ENCODE results near the gene ARHGAP27.

Gene ARHGAP27

DNA sequence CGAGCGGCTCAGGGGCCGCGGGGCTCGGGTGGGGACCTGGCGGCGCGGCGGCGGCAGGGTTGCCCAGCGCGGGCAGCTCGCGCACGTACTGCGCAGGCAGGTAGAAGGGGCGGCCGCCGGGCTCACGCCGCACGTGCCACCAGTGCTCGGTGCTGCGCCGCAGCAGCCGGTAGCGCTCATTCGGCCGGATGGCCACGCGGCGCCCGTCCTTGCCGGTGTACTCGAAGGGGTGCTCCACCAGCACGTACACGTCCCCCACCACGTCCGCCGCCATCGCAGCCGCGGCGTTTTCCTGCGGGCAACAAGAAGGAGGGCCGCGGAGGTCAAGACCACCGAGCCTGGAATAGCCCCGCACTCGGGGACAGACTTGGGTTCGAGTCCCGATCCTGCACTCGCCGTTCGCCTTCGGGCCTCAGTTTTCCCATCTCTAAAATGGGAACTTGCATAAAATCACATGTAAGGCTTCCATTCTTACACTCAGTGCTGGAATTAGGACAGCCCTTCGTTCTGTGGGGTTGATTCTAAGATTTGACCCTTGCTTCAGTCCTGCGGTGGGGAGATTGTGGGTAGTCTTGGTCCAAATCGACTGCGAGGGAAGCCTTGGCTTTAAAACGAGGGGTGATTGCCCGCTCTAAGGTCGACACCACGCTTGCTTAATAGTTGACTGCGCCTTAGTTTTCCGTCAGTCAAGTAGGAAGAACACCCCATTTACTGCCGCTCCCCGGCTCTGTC lies 2.5 kb downstream of the ARHGAP27 start:
- no peak for DNase-seq (ENCODE audit: low spot score)

- DNase-seq (ENCODE audit: low spot score), result no peak
These were observed 3.2 kb downstream of the ARHGAP27 start for GRCh38 chr17:45429339-45430005.

- no peak for DNase-seq (ENCODE audit: low spot score)
These were observed 3.7 kb downstream of the ARHGAP27 start for GRCh38 chr17:45428931-45429338.

DNA sequence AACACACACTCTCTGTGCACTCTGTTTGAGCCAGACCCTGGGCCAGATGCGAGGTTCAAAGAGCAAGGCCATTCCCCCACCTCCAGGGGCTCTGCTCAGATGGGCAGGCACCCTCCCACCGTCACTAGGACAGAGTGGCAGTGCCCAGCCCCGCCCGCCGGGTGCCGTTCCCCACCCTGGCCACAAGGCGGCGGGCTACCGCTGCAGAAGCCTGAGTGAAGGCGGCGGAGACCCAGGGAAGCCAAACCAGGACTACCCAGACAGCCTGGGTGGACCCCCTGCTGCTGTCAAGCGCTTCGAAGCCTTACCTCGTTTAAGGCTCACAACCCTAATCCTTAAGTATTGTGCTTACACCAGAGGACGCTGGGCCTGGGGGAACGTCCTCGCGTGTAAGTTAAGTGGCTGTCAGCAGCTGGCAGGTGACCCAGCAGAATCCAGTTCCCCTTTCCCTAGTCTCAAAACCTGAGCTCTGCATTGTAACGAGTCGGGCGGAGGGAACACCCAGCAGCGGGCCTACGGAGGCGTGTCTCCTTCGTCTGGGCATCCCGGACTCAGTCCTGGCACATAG lies 4.5 kb downstream of the ARHGAP27 start:
- DNase-seq (ENCODE audit: low spot score), result peak; percentile 87

DNA sequence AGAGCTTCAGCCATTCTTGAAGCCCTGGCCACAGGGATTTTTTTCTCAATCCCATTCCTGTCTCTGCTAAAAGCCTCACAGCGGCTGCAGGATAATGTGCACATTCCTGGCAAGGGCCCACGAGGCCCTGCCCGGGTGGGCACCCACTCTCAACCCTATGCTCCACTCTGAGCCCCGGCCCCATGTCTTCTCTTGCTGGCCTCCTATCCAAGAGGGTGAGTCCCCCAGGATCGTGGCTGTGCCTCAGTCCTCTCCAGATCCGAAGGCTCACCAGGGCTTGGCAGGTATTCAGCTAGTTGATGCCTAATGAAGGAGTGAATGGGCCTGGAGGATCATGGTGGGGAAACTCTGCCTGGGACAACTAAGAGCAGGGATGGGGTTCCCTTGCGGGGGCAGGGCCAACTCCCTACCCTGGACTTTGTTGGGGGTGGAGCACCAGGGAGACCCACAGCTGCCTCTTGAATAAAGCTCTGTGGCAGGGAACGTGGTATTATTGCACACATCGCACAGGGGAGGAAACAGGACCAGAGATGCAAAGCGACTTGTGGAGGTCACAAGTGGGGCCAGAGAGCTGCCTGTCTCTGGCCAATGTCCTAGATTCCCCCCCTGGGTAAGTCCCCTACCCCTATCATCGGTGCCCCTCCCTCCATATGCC lies 5.4 kb downstream of the ARHGAP27 start:
- DNase-seq (ENCODE audit: low spot score), result no peak

DNA sequence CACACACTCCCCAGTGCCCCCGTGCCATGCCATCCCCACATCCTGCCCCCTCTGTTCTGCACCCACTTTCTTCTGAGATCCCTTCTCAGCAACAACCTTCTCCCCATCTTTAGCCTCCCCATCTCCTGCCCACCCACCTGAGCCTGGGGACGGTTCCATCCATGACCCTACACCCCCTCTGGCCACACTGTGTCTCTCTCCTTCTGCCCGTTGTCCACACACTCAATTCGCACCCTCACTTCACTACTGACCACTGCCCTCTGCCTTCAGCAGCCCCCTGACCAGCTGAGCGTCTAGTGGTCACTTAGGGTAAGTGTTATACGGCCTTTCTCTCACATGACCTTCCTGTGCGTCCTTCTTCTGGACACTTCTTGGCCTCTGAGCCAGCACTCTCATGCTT lies 6.1 kb downstream of the ARHGAP27 start:
- no peak for DNase-seq (ENCODE audit: low spot score)

- DNase-seq (ENCODE audit: low spot score), result no peak
These were observed 6.7 kb downstream of the ARHGAP27 start for GRCh38 chr17:45425984-45426413.

- peak; percentile 76 for DNase-seq (ENCODE audit: low spot score)
These were observed 7.3 kb downstream of the ARHGAP27 start for GRCh38 chr17:45425125-45425983.

GRCh38 chr17:45424769-45425124 lies 7.9 kb downstream of the ARHGAP27 start:
- no peak for DNase-seq (ENCODE audit: low spot score)

DNA sequence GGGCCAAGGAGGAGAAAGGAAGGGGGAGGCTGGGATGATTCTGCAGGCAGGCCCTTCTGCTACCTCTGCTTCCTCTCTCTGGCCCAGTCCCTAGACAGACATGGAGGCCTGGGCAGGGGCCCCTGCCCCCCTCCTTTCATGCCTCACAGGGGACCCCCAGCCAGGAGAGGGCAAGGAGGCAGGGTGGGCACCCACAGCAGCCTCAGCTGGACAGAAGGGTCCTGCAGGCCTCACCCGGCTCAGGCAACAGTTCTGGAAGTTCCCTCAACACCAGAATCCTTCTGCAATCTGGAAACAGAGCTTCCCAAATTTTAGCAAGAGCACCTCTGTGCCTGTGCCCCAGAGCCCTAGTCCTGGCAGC lies 8.7 kb downstream of the ARHGAP27 start:
- DNase-seq (ENCODE audit: low spot score), result no peak

DNA sequence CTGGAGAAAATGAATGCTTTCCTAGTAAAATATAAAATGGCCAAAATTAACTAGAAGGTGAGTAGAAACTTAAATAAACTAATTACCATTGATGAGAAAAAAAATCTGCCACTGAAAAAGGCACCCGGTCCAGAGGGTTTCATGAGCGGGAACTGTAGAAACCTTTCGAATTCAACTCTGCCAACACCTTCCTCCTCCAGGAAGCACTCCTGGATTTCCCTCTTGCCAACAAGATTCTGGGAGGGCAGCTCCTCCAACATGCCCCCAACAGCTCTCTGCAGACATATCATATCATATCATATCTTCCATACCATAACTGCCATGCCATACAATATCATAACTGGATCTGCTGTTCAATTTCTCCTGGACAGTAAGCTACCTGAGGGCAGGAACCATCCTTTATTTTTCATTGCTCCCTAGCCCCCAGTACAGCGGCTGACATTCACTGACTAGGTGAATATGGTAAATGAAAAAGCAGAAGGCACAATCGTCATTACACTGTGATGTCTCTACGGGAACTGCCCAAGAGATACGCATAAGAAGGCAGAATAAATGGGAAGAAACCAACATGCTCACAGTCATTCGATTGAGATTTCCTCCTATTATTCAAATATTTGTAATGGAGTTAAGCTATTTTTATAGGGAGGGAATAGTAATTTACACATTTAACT lies 9.2 kb downstream of the ARHGAP27 start:
- DNase-seq (ENCODE audit: low spot score), result no peak

GRCh38 chr17:45414990-45415881 lies 17.4 kb downstream of the ARHGAP27 start:
- no peak for DNase-seq (ENCODE audit: low spot score)

DNA sequence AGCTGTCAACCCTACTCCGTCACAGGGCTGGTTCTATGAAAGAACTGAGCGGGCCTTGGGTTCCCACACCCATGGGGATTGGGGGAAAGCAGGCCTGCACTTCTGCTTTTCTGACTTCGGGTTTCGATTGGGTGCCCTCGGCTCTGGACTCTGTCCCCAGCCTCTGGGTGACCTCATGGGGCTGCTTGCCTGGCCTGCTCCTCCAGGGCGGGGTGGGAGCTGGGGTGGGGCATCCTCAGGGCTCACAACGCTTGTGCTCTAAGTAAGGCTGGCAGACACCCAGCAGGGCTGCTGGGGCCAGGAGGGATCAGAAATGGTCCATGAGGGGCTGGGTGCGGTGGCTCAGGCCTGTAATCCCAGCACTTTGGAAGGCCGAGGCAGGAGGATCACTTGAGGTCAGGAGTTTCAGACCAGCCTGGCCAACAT lies 19.2 kb downstream of the ARHGAP27 start:
- DNase-seq (ENCODE audit: low spot score), result no peak

GRCh38 chr17:45411348-45412105 lies 21.1 kb downstream of the ARHGAP27 start:
- no peak for DNase-seq (ENCODE audit: low spot score)

DNA sequence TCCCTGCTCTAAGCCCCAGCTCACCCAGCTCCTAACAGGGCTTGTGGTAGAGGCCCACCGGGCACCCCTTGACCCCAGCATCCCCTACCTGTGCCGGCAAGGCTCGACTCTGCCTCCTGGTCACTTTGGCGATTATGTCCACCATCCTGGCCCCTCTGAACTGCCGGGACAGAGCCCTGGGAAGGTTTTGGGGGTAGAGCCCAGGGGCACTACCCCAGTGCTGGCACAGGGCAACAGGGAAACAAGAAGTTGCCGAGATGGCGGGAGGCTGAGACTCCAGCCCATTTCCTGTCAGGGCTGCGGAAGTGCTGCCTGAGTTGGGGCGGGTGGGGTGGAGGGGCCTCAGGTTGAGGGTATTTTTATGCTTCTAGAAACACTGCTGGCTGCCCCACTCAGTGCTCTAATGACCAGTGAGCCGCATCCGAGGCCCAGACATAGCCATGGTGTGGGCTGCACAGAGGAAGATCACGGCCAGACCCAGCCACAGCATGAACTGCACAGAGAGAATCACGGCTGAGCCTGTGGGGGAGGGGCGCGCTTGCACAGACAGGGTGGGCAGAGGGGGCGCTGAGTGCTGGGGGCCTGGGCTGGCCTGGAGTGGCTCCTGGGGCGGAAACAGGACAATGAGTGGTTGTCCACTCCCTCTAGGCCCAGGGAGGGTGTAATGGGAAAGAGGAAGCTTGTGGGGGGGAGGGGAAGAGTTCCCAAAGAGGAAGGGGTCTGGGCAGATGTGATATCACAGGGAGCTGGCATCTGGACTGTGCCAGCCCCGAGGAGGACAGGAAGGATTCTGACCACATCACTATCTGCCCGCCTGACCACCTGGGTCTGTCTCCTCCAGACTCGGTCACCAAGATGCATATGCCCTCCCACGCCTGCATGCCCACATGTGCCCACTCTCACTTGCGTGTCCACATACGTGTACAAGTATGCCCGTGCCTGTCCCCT lies 22.3 kb downstream of the ARHGAP27 start:
- no peak for DNase-seq (ENCODE audit: low spot score)

DNA sequence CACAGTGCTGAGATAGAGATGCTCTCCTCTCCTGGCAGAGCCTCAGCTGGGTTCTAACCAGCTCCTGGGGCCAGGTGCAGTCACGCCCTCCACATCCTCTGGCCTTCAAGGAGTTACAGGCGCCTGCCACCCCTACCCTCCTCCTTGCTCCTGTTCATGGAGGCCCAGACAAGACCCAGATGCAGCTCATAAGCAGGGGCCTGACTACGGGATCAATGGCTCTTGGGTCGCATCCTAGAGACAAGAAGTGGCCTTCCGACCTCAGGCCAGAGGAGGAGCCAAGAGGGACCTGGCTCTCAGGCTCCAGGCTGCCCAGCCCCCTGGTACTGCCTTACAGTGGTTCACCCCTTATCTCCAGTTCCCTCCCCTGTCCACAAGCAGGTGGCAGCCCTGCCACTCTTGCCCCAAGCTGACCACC lies 23.0 kb downstream of the ARHGAP27 start:
- DNase-seq (ENCODE audit: low spot score), result no peak

DNA sequence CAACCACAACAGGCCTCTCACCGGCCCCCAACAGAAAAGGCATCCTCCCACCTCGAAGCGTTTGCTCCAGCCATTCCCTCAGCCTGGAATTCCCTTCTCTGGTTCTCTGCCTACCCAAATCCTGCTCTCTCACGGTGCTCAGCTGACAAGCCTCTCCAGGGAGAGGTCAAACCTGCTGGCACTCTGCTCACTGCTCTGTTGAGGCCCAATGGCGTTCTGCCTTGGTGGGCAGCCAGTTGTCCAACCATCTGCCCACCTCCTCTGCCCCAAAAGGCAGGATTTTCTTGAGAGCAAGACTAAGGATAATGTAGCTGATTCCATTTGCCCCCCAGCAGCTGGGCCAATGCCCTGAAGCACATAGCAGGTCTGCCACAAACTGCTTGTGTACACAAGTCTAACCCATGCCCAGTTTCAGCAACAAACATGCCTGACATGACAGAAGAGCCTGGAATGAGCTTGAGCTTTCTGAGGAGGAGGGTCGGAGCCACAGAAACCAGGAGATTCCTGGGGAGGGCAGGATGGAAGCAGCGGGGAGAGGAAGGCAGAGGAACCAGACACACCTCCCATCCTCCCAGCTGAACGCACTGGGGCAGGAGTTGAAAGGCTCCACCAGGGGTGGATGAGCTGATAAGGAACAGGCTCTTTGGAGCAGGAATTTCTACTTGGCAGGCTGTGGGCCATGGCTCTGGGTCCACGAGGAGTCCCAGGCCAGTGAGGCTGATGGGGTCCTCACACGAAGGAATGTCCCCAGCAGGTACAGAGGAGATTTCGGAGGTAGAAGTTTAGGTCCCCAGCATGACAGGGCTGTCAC lies 23.9 kb downstream of the ARHGAP27 start:
- DNase-seq (ENCODE audit: low spot score), result no peak

- DNase-seq (ENCODE audit: low spot score), result no peak
These were observed 26.6 kb downstream of the ARHGAP27 start for GRCh38 chr17:45406107-45406506.
